AG04450 (cell line): ENCODE data around the gene WWOX. TPM values are rescaled to one million over a fixed set of nuclear protein-coding genes. Genes with fewer than 3 reads are reported as not detected.

Experiments used
- CTCF ChIA-PET: fragments of 300-600, 350-600 bp; formaldehyde crosslinking; extraction: SDS; loops from one replicate; lab custom pipeline; 2022; ENCODE audit warnings: antibody characterized with exemption, inconsistent platforms; lab: Charles Lee
- POLR2A ChIA-PET: fragments of 350-600 bp; formaldehyde crosslinking; extraction: SDS; loops from one replicate; lab custom pipeline; 2021; ENCODE audit warnings: antibody characterized with exemption, inconsistent platforms; lab: Yijun Ruan, JAX
- DNase-seq: peaks from one replicate; pipeline ENCODE4 v3.0.0-alpha.2; 2011; ENCODE audit warnings: low read depth, low spot score
- H3K27ac ChIP-seq: one replicate; pipeline ENCODE4 v1.5.1; 2012; ENCODE audit warnings: low read depth, low read length, control low read depth
- H3K27me3 ChIP-seq: one replicate; pipeline ENCODE4 v1.6.0; 2012; ENCODE audit warnings: low read length; ENCODE audit not compliant: control insufficient read depth, insufficient read depth
- H3K4me3 ChIP-seq: 2 replicates; pipeline ENCODE4 v1.5.1; 2011; ENCODE audit warnings: mild to moderate bottlenecking, low read depth, low read length, control low read depth
- H3K9me3 ChIP-seq: 2 replicates; pipeline ENCODE4 v1.5.1; 2012; ENCODE audit warnings: low read length; ENCODE audit not compliant: control insufficient read depth, insufficient read depth
- polyA plus RNA-seq: library from polyadenylated mRNA; depleted of rRNA; stranded (reverse); fragments of >200 nt; gene quantifications from 2 replicates; pipeline ENCODE4 v1.2.3, GENCODE V29; 2011
- TF ChIP-seq, protein P1 (sequence below): IDR thresholded peaks from 2 replicates; pipeline ENCODE4 v1.5.1; 2011; ENCODE audit warnings: low read depth, low read length, control low read depth, inconsistent platforms

WWOX gene
- polyA plus RNA-seq, 1 experiment = 2.1 TPM

DNA sequence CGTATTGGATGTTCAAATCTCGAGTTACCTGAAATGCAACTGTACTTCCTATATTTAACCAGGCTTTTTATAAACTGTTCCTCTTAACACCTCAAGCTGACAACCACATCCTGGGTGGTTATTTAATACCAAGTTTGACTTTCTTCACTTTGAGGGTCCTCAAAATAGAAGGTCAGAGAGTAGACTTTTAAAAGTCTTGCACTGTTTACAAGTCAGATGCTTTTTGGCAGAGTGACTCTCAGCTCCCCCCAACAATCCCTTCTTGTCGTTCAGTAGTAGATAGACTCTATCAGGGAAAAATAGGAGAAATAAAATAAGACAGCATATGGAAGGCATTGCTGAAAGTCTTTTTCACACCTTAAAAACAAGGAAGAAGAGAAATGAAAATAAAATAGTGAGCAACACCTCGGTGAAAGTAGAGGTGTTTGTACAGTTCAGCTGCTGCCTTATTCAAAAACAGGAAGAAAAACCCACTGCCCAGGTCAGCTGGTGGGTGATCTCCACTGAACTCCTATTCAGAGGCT lies 650.4 kb downstream of the WWOX start:
- no peaks in the 10 kb centered on the region for H3K27me3 ChIP-seq
- CTCF ChIA-PET = no interaction called here
- POLR2A ChIA-PET = no interaction called here
- H3K27ac ChIP-seq = no peak overlapping the region
- H3K9me3 ChIP-seq = peaks cover 26% of the 10 kb centered on the region
- DNase-seq = no peak
- TF ChIP-seq, protein P1, sequence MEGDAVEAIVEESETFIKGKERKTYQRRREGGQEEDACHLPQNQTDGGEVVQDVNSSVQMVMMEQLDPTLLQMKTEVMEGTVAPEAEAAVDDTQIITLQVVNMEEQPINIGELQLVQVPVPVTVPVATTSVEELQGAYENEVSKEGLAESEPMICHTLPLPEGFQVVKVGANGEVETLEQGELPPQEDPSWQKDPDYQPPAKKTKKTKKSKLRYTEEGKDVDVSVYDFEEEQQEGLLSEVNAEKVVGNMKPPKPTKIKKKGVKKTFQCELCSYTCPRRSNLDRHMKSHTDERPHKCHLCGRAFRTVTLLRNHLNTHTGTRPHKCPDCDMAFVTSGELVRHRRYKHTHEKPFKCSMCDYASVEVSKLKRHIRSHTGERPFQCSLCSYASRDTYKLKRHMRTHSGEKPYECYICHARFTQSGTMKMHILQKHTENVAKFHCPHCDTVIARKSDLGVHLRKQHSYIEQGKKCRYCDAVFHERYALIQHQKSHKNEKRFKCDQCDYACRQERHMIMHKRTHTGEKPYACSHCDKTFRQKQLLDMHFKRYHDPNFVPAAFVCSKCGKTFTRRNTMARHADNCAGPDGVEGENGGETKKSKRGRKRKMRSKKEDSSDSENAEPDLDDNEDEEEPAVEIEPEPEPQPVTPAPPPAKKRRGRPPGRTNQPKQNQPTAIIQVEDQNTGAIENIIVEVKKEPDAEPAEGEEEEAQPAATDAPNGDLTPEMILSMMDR = no peak
- no peak overlapping the region for H3K4me3 ChIP-seq

DNA sequence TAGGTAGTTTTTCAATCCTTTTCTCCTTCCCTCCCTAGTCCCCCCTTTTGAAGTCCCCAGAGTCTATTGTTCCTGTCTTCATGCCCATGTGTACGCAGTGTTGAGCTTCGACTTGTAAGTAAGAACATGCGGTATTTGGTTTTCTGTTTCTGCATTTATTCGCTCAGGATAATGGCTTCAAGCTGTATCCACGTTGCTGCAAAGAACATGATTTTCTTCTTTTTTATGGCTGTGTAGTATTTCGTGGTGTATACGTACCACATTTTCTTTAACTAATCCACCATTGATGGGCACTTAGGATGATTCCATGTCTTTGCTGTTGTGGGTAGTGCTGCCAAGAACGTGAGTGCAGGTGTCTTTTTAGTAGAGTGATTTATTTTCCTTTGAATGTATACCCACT lies 651.2 kb downstream of the WWOX start:
- DNase-seq = no peak
- ChIA-PET POLR2A (no interaction called here), CTCF (no interaction called here)
- H3K27me3 ChIP-seq = no peaks in the 10 kb centered on the region
- TF ChIP-seq, protein P1 = no peak
- H3K9me3 ChIP-seq = peaks cover 26% of the 10 kb centered on the region
- H3K27ac ChIP-seq = no peak overlapping the region
- no peak overlapping the region for H3K4me3 ChIP-seq

DNA sequence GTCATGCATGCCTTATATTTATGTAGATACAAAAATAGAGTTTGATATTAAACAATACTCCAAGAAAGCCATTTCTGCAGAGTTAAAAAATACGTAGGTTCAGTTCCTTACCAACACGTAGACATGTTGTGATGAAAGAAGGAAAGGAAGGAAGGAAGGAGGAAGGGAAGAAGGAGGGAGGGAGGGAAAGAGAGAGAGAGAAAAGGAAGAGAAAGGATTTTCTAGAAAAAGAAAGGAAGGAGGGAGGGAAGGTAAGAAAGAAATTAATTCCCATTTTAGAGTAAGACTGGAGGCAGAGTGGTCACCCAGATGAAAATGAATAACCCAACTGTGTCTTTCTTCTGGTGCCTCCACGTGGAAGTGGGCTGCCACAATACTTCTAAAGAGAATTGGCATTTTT lies 652.1 kb downstream of the WWOX start:
- no peak for DNase-seq
- peaks cover 19% of the 10 kb centered on the region for H3K9me3 ChIP-seq

DNA sequence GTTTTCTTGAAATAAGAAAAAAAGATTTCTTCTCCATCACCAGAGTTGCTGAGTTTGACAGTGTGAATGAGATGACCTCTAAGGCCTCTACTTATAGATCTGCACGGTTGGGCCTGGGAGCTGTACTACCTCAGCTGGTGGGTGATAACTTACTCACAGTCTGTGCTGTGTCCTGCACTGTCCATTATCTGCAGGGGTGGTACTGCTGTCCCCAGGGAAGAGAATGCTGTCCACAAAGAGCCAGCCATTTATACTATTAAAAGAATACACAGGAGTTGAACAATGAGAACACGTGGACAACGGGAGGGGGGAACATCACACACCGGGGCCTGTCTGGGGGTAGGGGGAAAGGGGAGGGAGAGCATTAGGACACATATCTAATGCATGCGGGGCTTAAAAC lies 655.3 kb downstream of the WWOX start:
- Histone ChIP-seq H3K27ac (no peak overlapping the region), H3K27me3 (no peaks in the 10 kb centered on the region), H3K9me3 (peaks cover 8% of the 10 kb centered on the region), H3K4me3 (no peak overlapping the region)
- CTCF ChIA-PET = no interaction called here
- POLR2A ChIA-PET = no interaction called here
- TF ChIP-seq, protein P1 = no peak
- no peak for DNase-seq

More for the DNA sequence above, 652.1 kb downstream of the WWOX start:
- ChIA-PET POLR2A (no interaction called here), CTCF (interaction anchor here (0.6 kb wide), 1 partner anchor 695 kb away, joined by 3 read pairs; no protein-coding TSS in a partner anchor)
- Histone ChIP-seq H3K27ac (no peak overlapping the region), H3K27me3 (no peaks in the 10 kb centered on the region), H3K4me3 (no peak overlapping the region)
- TF ChIP-seq, protein P1 = no peak

DNA sequence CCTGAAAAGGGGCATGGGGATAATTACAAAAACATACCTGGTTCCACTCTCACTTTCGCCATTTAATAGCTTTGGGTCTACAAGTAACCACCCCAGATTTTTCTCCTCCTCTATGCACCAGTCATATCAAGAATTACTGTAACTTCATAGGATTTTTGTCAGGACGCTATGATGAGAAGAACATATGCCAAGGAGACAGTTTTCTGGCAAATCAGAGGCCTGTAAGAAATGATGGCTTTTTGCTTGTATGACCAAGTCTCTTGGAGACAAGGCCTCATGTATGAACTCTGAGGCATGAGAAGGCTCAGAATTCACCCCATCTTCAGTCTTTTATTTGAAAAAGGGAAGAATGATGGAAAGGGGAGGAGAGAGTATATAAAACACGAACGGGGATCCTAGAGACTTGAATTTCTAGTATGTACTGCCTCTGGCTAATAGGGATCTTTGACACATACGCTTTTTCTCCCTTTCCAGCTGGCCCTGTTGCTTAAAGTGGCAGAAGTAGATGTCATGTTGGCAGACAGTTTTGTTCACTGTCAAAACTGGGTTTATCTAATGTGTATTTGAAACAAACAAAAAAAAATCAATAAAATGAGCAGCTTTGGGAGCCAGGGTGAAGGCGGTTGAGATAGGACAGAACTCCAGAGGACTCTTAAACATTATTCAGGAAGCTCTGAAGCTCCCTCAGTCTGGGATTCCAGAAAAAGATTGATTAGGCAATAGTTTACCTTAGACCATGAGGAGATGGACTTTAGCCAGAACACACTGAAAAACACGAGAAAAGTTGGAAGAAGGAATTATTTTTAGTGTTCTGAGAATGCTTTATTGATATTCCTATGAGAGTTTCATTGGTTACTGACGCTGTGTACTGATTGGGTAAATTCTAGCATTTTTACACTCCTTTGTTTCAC lies 656.6 kb downstream of the WWOX start:
- Histone ChIP-seq H3K9me3 (peaks cover 12% of the 10 kb centered on the region), H3K27me3 (no peaks in the 10 kb centered on the region), H3K4me3 (no peak overlapping the region), H3K27ac (no peak overlapping the region)
- no peak for DNase-seq
- TF ChIP-seq, protein P1 = no peak
- ChIA-PET CTCF (no interaction called here), POLR2A (no interaction called here)
